ENCODE results near the gene MAVS.

The MAVS gene

DNA sequence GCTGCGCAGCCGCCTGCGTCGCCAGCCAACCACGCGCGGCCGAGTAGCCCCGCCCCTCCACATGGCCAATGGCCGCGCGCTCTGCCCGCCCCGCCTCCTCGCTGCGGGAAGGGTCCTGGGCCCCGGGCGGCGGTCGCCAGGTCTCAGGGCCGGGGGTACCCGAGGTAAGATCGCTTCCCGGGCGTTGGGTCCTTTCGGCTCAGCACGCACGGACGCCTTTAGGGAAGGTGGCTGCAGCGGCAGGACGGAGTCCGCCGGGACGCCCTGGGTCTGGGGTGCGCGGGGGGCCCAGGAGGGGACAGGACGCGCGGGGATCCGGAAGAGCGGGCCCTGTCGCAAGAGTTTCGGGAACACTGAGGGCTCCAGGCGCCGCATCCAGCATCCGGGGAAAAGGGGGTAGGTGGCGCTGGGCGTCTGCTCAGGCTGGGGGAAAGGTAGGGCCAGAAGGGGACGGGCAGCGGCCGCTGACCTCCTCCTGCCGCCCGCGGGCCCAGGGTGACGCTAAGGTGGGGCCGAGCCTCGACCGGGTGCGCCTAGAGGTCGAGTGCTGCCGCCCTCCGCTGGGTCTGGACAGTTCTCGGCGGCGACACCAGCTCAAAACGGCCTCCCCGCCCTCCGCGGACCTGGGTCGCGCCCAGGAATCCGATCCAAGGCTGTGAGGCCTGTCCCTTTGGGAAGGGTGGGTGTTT is at the start of gene MAVS:
Gene MAVS, plus strand, starts transcription at position 95 of the 689 bp plus-strand sequence. CDS start 7,791 bp downstream, outside the sequence.
- DNase-seq (ENCODE audit: low read depth): peak; percentile 75

DNA sequence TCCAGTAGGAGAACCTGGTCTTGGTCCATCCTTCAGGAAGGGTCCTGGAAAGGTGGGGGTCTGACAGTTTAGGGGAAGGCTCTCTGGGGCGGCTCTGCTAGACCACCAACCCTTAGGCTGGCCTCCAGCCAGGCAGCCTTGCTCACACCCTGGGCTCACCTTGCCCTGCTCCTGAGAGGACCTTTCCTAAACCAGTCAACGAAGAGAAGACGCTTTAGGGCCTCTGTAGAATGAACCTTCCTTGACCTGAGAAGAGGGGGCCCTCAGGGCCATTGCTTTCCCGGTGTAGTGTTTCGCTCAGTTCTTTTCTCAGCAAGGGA is 49.4 kb upstream of the MAVS start:
- no peak for DNase-seq (ENCODE audit: low read depth)

DNA sequence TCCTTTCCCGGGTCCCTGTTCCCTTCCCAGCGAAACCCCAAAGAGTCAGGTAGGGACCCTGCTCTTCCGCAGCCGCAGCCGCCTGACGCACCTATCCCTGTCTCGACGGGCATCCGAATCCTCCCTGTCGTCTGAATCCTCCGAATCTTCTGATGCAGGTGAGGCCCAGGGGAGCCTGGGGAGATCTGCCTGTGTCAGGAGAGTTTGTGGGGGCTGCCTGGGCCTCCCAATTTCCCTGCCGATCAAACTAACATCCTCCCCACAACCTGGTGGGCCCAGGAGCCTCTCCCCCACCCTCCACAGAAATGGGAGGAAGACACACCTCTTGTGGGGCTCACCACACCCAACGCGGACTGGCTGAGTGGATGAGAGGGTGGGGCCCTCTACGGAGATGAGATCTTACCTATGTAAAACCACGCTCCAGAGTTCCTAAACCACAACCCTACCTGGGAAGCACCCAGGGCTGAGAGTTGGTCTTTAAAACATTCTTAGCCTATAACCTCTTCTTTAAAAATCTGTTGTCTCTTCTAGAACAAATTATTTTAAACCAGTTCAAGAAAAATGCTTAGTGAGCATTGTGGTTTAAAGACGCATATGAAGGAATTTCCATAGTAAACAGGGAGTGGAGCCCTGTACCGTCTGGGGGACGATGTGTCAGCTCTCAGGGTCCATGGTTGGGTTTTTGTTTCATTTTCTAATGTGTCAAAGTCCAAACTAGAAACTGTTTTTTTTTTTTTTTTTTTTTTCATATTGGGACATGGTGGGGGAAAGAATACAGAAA is 48.9 kb upstream of the MAVS start:
- DNase-seq (ENCODE audit: low read depth): peak; percentile 48

DNA sequence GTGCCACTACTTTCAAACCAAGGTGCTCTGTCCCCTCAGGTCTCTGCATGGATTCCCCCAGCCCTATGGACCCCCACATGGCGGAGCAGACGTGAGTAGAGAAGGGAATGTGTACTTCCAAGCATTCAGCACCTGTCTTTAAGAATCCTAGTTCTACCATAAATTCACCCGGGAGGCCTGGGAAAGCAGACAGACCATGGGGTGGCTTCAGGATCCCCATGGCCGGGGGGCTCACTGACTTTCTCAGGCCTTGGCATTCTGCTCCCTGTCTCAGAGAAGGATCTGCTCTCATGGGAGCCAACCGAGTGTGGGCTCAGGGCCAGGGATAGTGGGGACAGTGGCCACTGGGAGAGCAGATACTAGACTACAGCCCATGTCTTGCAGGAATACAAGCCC is 48.3 kb upstream of the MAVS start:
- no peak for DNase-seq (ENCODE audit: low read depth)

DNA sequence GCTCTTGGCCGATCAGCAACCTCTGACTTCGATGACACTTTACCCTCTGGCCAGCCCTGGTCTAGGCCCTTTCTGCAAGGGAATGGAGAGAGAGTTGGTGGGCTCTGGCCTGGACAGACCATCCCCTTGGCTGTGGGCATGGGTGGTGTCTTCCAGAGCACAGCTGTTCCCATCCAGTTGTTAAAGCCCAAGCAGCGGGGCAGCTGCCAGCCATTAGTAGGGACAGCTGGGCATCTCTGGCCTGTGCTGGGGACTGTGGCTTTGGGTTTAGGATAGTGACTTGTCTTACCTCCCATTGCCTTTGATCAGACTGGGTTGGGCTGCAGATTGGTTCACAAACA is 47.8 kb upstream of the MAVS start:
- DNase-seq (ENCODE audit: low read depth): no peak

DNA sequence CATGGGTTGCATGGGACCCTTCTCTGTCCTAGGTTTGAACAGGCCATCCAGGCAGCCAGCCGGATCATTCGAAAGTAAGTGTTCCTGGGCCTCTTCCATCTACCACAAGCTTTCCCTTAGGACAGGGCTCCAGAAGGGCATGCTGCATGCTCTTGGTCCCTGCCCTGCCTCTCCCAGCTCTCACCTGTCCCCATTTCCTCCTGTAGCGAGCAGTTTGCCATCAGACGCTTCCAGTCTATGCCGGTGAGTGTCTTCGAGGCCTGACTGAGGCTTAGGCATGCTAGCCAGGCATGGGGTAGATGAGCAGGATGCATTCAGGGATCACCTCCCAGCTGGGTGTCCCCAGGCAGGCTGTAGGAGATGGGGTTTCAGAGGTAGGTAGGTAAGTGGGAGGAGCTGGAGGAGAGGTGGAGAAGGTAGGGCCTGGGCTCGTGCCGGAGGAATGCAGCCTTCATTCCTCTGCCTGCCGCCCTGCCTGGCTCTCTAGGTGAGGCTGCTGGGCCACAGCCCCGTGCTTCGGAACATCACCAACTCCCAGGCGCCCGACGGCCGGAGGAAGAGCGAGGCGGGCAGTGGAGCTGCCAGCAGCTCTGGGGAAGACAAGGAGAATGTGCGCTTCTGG is 46.3 kb upstream of the MAVS start:
- no peak for DNase-seq (ENCODE audit: low read depth)

DNA sequence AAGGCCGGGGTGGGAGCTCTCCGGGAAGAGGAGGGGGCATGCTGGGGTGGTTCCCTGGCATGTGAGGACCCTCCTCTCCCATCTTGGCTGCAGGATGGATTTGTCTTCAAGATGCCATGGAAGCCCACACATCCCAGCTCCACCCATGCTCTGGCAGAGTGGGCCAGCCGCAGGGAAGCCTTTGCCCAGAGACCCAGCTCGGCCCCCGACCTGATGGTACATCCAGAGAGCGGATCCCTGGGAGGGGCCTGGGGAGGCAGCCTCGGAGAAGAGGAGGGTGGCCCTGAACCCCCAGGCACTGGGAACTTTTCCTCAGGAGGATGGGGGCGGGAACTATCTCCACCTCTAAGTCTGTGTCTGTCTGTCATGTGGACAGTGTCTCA is 45.8 kb upstream of the MAVS start:
- no peak for DNase-seq (ENCODE audit: low read depth)

DNA sequence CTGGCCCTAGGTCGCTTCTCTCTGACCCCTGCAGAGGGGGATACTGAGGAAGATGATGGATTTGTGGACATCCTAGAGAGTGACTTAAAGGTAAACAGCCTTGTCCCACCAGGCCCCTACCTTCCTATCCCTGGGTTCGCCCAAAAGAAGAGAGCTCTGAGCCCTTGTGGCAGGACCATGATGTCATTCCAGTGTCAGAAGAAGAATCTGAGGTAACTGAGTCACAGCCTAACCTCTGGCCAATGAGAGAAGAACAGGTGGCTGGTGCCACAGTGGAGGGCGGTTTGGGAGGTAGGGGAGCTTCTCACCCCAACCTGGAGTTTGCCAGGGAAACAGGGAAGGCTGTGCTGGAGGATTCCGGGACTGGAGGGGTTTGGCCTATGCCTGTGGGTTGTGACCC is 45.3 kb upstream of the MAVS start:
- no peak for DNase-seq (ENCODE audit: low read depth)

DNA sequence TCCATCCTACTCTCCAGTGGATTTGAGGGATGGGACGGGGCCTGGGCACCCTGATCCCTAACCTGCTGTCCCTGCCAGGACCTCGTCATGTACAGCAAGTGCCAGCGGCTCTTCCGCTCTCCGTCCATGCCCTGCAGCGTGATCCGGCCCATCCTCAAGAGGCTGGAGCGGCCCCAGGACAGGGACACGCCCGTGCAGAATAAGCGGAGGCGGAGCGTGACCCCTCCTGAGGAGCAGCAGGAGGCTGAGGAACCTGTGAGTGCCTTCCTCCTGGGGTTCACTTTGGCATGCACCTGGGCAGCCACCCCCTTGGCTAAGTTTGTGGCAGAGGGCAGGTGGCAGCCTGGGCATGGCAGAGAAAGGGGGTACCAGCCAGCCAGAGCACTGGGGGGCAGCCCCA is 44.8 kb upstream of the MAVS start:
- no peak for DNase-seq (ENCODE audit: low read depth)

DNA sequence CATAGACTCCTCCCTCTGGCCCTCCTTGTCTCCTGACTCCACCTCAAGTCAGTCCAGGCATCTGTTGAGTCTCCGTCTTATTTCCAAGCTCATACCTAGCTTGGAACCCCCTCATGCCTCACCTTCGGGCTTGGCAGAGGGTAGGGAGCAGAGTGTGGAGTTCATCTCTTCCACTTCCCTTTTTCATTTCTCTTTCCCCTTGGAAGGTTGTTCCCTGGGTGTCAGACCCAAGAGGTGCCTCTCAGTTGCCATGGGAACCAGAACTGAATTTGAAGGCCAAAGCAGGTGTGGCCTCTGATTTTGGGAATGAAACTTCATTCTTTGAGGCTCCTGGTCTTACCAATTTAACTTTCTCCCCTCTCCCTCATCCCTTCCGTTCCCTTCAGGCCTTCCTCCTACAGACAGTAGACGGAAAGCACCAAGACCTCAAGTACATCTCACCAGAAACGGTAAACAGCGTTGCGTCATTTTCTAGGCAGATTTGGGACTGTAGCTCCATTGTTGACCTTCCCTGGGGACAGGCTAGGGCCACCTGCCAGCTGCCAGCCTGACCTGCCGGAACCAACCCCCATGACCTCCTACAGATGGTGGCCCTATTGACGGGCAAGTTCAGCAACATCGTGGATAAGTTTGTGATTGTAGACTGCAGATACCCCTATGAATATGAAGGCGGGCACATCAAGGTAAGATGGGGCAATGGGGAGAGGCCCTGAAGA is 44.0 kb upstream of the MAVS start:
- DNase-seq (ENCODE audit: low read depth): no peak

DNA sequence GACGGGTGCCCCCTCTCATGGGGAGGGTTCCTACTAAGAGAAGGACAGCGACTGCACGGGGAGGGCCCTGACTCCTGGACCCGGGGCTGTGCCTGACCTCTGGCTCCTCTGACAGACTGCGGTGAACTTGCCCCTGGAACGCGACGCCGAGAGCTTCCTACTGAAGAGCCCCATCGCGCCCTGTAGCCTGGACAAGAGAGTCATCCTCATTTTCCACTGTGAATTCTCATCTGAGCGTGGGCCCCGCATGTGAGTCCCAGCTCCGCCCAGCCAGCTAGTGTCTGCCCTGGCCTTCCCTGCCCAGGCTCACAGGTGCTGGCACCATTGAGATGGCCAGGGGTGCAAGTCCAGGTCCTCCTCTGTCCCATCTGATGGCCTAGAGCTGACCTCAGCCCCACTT is 43.3 kb upstream of the MAVS start:
- no peak for DNase-seq (ENCODE audit: low read depth)

DNA sequence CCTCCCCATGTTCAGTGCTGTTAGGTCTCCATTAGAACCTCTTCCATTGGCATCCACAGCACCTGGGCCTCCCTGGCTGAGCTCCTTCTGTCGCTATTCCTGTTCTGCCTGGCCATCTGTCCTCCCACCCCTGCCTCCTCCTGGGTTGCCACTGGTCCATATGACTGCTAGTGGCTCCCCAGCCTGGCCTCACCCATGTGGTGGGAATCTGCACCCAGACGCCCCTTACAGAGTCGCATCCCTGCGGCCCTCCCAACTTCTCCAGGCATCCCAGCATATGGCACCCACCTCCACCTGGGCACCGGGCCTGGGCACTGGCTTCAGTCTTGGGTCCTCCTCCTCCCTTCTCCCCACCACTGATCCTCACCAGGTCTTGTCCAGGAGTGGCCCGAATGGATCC is 42.8 kb upstream of the MAVS start:
- no peak for DNase-seq (ENCODE audit: low read depth)

DNA sequence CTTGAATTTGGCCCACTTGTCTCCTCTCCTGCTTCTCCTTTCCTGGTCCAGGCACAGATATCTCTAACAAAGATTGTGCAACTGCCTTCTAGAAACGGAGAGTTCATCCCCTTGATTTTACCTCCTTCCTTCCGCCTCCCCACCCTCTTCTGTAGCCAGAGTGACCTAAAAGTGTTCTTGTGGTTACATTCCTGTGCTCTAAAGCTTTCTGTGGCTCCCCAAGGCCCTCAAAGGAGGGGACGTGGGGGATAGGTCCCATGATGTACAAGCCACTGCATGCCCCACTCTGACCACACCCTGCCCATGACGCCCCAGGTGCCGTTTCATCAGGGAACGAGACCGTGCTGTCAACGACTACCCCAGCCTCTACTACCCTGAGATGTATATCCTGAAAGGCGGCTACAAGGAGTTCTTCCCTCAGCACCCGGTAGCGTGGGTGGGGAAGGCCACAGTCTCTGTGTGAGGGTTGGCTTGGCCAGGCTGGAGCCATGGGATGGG is 42.3 kb upstream of the MAVS start:
- no peak for DNase-seq (ENCODE audit: low read depth)

DNA sequence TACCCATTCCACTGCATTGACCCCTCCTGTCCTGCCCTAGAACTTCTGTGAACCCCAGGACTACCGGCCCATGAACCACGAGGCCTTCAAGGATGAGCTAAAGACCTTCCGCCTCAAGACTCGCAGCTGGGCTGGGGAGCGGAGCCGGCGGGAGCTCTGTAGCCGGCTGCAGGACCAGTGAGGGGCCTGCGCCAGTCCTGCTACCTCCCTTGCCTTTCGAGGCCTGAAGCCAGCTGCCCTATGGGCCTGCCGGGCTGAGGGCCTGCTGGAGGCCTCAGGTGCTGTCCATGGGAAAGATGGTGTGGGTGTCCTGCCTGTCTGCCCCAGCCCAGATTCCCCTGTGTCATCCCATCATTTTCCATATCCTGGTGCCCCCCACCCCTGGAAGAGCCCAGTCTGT is 41.9 kb upstream of the MAVS start:
- no peak for DNase-seq (ENCODE audit: low read depth)

DNA sequence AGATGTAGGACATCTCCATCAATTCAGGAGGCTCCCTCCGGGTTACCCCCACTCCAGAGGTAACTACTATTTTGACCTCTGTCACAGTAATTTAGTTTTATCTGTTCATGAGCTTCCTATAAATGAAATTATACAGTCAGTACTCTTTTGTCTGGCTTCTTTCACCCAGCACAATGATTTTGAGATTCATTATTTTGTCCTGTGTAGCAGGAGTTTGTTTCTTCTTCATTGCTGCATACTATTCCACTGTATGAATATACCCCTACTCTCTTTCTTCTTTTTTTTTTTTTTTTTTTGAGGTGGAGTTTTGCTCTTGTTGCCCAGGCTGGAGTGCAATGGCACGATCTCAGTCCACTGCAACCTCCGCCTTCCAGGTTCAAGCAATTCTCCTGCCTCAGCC is 38.1 kb upstream of the MAVS start:
- DNase-seq (ENCODE audit: low read depth): no peak

DNA sequence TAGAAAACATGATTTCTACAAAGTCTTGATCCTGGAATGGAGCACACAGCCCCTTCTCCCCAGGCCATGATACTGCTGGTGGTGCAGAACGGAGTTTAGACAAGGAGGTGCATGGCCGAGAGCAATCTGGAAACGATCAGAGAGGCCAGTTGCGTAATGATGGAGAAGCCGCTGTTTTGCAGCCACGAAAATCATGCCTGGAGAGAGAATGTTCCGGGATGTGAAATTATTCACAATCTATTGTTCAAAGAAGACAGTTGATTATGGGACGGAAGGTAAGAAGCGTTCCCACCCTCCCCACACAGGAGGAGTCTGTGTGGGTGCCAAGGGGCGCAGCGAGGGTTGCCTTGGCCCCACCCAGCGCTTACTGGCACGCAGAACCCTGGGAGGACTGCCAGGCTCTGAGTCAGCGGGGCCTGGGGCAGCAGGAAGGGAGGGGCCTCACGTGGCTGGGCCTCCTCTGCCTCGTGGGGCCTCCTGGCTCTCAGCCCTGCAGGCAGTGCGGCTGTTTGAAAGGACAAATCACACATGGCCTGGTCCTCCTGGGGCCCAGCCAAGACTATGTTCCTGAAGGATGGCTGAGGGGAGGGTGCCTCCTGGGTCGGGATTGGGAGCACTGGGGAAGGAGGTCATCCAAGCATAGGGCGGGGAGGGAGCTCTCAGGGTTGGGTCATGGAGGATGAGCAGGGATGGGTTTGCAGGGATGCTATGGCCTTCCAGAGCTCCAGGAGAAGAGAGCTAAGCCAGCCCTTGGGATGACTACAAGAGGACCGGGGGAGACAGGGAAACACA is 35.0 kb upstream of the MAVS start:
- peak; percentile 94 for DNase-seq (ENCODE audit: low read depth)

DNA sequence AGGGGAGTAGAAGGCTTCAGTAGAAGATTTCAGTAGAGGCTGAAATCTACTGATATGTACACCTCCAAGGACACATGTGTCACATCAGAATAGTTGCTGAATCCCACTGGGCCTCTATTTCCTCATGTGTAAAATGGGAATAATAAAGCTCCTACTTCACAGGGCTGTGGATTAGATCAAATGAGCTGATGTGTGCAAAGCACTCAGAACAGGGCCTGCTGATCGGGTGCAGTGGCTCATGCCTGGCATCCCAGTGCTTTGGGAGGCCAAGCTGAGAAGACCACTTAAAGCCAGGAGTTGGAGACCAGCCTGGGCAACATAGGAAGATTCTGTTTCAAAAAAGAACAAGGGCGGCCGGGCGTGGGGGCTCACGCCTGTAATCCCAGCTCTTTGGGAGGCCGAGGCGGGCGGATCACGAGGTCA is 34.4 kb upstream of the MAVS start:
- DNase-seq (ENCODE audit: low read depth): no peak

DNA sequence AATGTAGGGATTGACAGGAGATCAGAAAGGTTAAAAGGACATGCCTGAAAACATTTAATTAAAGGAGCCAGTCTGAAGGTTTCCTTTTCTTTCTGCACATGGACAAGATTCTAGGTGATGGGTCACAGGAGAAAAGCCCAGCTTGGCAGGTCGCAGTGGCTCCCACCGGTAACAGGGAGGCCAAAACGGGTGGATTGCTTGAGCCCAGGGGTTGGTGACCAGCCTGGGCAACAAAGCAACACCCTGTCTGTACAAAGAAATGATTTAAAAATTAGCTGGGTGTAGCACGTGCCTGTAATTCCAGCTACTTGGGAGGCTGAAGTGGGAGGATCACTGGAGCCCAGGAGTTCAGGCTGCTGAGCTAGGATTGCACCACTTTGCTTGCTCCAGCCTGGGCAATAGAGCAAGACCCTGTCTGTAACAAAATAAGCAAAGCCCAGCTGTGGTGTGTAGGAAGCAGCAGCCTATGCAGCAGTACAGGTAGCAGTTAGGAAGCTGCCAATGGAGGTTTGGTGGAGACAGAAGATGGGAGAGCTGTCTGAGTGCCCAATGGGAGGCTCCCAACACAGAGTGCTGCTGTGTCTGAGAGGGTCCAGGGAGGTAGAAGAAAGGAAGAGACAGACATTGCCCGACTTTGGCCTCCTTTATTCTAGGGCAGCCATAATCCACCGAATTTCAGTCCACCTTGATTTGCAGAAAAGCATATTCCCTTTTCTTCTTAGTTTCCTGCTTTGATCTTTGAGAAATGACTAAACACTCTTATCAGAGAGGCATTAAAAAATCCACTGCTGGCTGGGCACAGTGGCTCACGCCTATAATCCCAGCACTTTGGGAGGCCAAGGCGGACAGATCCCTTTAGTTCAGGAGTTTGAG is 33.4 kb upstream of the MAVS start:
- no peak for DNase-seq (ENCODE audit: low read depth)

DNA sequence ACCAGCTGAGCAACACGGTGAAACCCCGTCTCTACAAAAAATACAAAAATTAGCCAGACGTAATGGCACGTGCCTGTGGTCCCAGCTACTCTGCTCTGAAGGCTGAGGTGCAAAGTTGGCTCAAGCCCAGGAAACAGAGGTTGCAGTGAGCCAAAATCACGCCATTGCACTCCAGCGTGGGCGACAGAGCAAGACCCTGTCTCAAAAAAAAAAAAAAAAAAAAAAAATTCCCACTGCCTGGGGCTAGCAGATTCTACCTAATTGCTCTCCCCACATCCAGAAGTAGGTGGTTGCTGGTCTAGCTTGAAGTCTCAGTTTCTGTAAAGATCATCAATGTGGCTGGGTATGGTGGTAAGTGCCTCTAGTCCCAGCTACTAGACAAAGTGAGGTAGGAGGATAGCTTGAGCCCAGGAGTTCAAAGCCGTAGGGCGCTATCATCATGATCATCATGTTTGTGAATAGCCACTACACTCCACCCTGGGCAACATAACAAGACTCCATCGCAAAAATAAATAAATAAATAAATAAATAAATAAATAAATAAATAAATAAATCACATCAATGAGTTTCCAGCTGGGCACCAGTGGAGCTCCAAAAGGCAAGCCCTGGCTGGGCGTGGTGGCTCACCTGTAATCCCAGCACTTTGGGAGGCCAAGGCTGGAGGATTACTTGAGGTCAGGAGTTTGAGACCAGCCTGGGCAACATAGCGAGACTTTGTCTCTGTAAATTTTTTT is 32.6 kb upstream of the MAVS start:
- DNase-seq (ENCODE audit: low read depth): peak; percentile 60

DNA sequence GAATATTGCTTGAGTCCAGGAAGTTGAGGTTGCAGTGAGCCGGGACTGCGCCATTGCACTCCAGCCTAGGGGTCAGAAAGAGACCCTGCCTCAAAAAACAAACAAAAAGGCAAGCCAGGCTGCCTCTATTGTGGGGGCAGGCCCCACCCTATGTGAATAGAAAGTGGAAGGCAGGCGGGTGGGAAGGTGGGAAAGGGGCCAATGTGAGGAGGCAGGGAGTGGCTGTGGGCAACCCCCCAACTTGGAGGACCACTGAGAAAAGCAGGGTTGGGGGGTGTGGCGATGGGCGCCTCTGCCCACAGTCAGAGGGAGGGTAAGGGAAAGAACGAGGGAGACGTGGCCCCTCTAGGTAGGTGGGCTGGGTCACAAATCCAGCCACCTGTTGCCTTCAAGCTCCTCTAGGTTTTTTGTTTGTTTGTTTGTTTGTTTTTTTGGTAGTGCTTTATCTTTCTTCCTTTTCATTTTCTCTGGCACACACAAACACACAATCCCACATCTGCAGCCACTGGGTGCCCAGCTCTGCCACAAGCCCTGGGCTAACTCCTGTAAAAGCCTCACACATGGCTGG is 31.6 kb upstream of the MAVS start:
- no peak for DNase-seq (ENCODE audit: low read depth)
